Neuron (in vitro differentiated cells): ENCODE data around the gene SLC2A3.
"Not testable (repeated sequence)": the region's sequence is repeated elsewhere in the genome, so short reads cannot be mapped to it uniquely, and the experiment has no call there.

Experiments
- H2AFZ ChIP-seq: one replicate; pipeline ENCODE4 v1.6.1; 2013; ENCODE audit warnings: low read depth, mild to moderate bottlenecking, inconsistent platforms, low read length, moderate library complexity
- H3K27me3 ChIP-seq: one replicate; pipeline ENCODE4 v1.6.1; 2013; ENCODE audit warnings: low read length; ENCODE audit not compliant: insufficient read depth
- H3K36me3 ChIP-seq: one replicate; pipeline ENCODE4 v1.6.1; 2013; ENCODE audit warnings: low read length; ENCODE audit not compliant: insufficient read depth
- H3K4me1 ChIP-seq: one replicate; pipeline ENCODE4 v1.6.1; 2013; ENCODE audit warnings: low read length; ENCODE audit not compliant: insufficient read depth
- H3K4me3 ChIP-seq: 2 replicates; pipeline ENCODE4 v1.5.1; 2013; ENCODE audit warnings: mild to moderate bottlenecking, low read length, moderate library complexity
- H3K9me3 ChIP-seq: one replicate; pipeline ENCODE4 v1.6.1; 2013; ENCODE audit warnings: low read length

SLC2A3 gene

GRCh38 chr12:7966563-7966962 is 30.6 kb upstream of the SLC2A3 start:
- H3K36me3 ChIP-seq: no peaks in the 10 kb centered on the region
- no peak overlapping the region for H2AFZ ChIP-seq
- peaks cover 7% of the 10 kb centered on the region for H3K4me1 ChIP-seq
- H3K9me3 ChIP-seq: no peaks in the 10 kb centered on the region
- no peak overlapping the region for H3K4me3 ChIP-seq
- no peaks in the 10 kb centered on the region for H3K27me3 ChIP-seq

- H3K9me3 ChIP-seq, H3K27me3 ChIP-seq, H2AFZ ChIP-seq, H3K4me1 ChIP-seq, H3K4me3 ChIP-seq, H3K36me3 ChIP-seq: not testable (repeated sequence)
Observed at GRCh38 chr12:7964669-7965068, 28.7 kb upstream of the SLC2A3 start.

- H3K27me3 ChIP-seq: no peaks in the 10 kb centered on the region
- peak overlapping the region; percentile 66 for H3K4me3 ChIP-seq
- peaks cover 10% of the 10 kb centered on the region for H3K4me1 ChIP-seq
- H3K9me3 ChIP-seq: no peaks in the 10 kb centered on the region
- no peak overlapping the region for H2AFZ ChIP-seq
- no peaks in the 10 kb centered on the region for H3K36me3 ChIP-seq
Observed at GRCh38 chr12:7961395-7962178, 25.6 kb upstream of the SLC2A3 start.

- H2AFZ ChIP-seq: no peak overlapping the region
- peaks cover 10% of the 10 kb centered on the region for H3K4me1 ChIP-seq
- H3K4me3 ChIP-seq: no peak overlapping the region
- H3K36me3 ChIP-seq: no peaks in the 10 kb centered on the region
- no peaks in the 10 kb centered on the region for H3K9me3 ChIP-seq
- no peaks in the 10 kb centered on the region for H3K27me3 ChIP-seq
Observed at GRCh38 chr12:7959701-7960121, 23.7 kb upstream of the SLC2A3 start.

- Histone ChIP-seq H2AFZ (no peak overlapping the region), H3K4me1 (peaks cover 10% of the 10 kb centered on the region), H3K4me3 (no peak overlapping the region), H3K27me3 (no peaks in the 10 kb centered on the region), H3K9me3 (no peaks in the 10 kb centered on the region), H3K36me3 (no peaks in the 10 kb centered on the region)
Observed at GRCh38 chr12:7959278-7959677, 23.3 kb upstream of the SLC2A3 start.

GRCh38 chr12:7954877-7955276 is 18.9 kb upstream of the SLC2A3 start:
- H3K27me3 ChIP-seq, H3K9me3 ChIP-seq, H3K36me3 ChIP-seq, H2AFZ ChIP-seq, H3K4me3 ChIP-seq, H3K4me1 ChIP-seq: not testable (repeated sequence)

GRCh38 chr12:7954418-7954817 is 18.4 kb upstream of the SLC2A3 start:
- not testable (repeated sequence) for H3K4me3 ChIP-seq, H3K4me1 ChIP-seq, H3K27me3 ChIP-seq, H3K9me3 ChIP-seq, H3K36me3 ChIP-seq, H2AFZ ChIP-seq

- H3K4me3 ChIP-seq, H3K4me1 ChIP-seq, H3K36me3 ChIP-seq, H3K9me3 ChIP-seq, H2AFZ ChIP-seq, H3K27me3 ChIP-seq: not testable (repeated sequence)
Observed at GRCh38 chr12:7953912-7954311, 17.9 kb upstream of the SLC2A3 start.

GRCh38 chr12:7951671-7952070 is 15.7 kb upstream of the SLC2A3 start:
- H2AFZ ChIP-seq: no peak overlapping the region
- H3K4me1 ChIP-seq: no peaks in the 10 kb centered on the region
- no peaks in the 10 kb centered on the region for H3K27me3 ChIP-seq
- H3K9me3 ChIP-seq: no peaks in the 10 kb centered on the region
- no peaks in the 10 kb centered on the region for H3K36me3 ChIP-seq
- no peak overlapping the region for H3K4me3 ChIP-seq

GRCh38 chr12:7950230-7950943 is 14.4 kb upstream of the SLC2A3 start:
- H3K4me3 ChIP-seq, H3K27me3 ChIP-seq, H3K36me3 ChIP-seq, H3K9me3 ChIP-seq, H3K4me1 ChIP-seq, H2AFZ ChIP-seq: not testable (repeated sequence)

GRCh38 chr12:7948589-7949260 is 12.7 kb upstream of the SLC2A3 start:
- no peak overlapping the region for H3K4me3 ChIP-seq
- no peaks in the 10 kb centered on the region for H3K4me1 ChIP-seq
- no peaks in the 10 kb centered on the region for H3K9me3 ChIP-seq
- H3K36me3 ChIP-seq: no peaks in the 10 kb centered on the region
- no peaks in the 10 kb centered on the region for H3K27me3 ChIP-seq
- H2AFZ ChIP-seq: no peak overlapping the region

GRCh38 chr12:7947011-7947410 is 11.0 kb upstream of the SLC2A3 start:
- H2AFZ ChIP-seq: no peak overlapping the region
- no peaks in the 10 kb centered on the region for H3K36me3 ChIP-seq
- H3K4me1 ChIP-seq: no peaks in the 10 kb centered on the region
- H3K9me3 ChIP-seq: no peaks in the 10 kb centered on the region
- H3K27me3 ChIP-seq: no peaks in the 10 kb centered on the region
- no peak overlapping the region for H3K4me3 ChIP-seq

- not testable (repeated sequence) for H3K4me1 ChIP-seq, H3K27me3 ChIP-seq, H3K36me3 ChIP-seq, H2AFZ ChIP-seq, H3K9me3 ChIP-seq, H3K4me3 ChIP-seq
Observed at GRCh38 chr12:7944760-7945159, 8.8 kb upstream of the SLC2A3 start.
